Activated naive CD8-positive, alpha-beta T cell treated with anti-CD3 and anti-CD28 coated beads for 36 hours (primary cell): ENCODE measurements around the gene IL1RAP. TPM values are rescaled to one million over a fixed set of nuclear protein-coding genes. Genes with fewer than 3 reads are reported as not detected.

Experiments
- DNase-seq: peaks from one replicate; pipeline ENCODE4 v3.0.0; 2021
- H3K27ac Mint-ChIP-seq: one replicate; pipeline ENCODE4 v1.8.0; 2022; ENCODE audit warnings: mild to moderate bottlenecking, moderate library complexity, mixed read lengths
- H3K27me3 Mint-ChIP-seq: one replicate; pipeline ENCODE4 v1.8.0; 2022; ENCODE audit warnings: mild to moderate bottlenecking, mixed read lengths
- H3K36me3 Mint-ChIP-seq: one replicate; pipeline ENCODE4 v1.8.0; 2021; ENCODE audit warnings: mild to moderate bottlenecking, mixed read lengths
- H3K4me1 Mint-ChIP-seq: one replicate; pipeline ENCODE4 v1.8.0; 2021; ENCODE audit warnings: mixed read lengths
- H3K4me3 Mint-ChIP-seq: one replicate; pipeline ENCODE4 v1.8.0; 2022; ENCODE audit warnings: mild to moderate bottlenecking, moderate library complexity, mixed read lengths
- H3K9me3 Mint-ChIP-seq: one replicate; pipeline ENCODE4 v1.8.0; 2022; ENCODE audit warnings: mixed read lengths
- total RNA-seq, 2 experiments: library from RNA; stranded (reverse); gene quantifications; one replicate each; pipeline ENCODE4 v1.2.3, GENCODE V29; 2021

Gene IL1RAP
- total RNA-seq, 2 experiments from 2014 or later: 7.3 to 8.2 TPM

DNA sequence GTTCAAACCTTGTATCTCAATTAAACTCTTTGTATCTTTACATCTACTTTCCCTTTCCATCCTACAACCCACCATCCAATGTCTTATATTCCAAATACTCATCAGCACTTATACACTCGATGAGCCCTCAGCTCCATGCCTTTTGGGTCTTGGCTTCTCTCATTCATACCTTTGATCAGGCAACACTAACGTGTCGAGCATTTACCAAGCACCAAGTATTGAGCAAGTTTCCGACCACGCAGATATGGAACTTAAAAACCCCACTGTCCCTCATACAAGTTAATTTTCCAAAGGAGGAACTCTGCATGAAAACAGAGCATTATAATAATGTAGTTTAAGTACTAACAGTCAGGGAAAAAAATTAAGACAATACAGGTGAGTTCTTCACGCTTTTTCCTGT, 102.8 kb downstream of the IL1RAP start:
- Mint-ChIP-seq H3K9me3 (peaks cover 7% of the 10 kb centered on the region), H3K27me3 (no peaks in the 10 kb centered on the region), H3K27ac (peak overlapping the region; percentile 87), H3K36me3 (peaks cover 48% of the 10 kb centered on the region), H3K4me3 (no peak overlapping the region), H3K4me1 (peaks cover 58% of the 10 kb centered on the region)
- DNase-seq: peak; percentile 11

DNA sequence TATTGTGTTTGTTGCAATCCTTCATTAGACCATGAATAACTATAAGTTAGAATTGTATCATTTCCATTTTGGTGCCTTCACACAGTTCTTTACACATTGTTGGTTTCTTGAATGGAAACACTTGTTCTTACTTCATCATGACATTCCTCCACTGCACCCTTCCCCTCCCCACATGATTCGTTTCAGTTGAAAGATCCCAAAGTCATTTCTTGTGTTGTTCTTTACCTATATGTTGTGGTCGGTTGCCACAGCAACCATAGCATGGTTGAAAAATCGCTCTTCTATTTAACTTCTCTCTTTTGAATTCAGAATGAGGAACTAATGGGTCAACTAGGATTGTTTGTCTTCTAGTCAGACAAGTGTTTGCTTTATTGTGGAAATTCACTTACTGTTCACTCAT, 103.3 kb downstream of the IL1RAP start:
- H3K9me3 Mint-ChIP-seq: peaks cover 7% of the 10 kb centered on the region
- peak overlapping the region; percentile 6 for H3K4me3 Mint-ChIP-seq
- H3K27me3 Mint-ChIP-seq: no peaks in the 10 kb centered on the region

GRCh38 chr3:190618330-190619030, 104.6 kb downstream of the IL1RAP start:
- Mint-ChIP-seq H3K4me3 (peak overlapping the region; percentile 48), H3K27me3 (no peaks in the 10 kb centered on the region), H3K36me3 (peaks cover 46% of the 10 kb centered on the region), H3K27ac (peak overlapping the region; percentile 87), H3K4me1 (peaks cover 71% of the 10 kb centered on the region), H3K9me3 (peaks cover 5% of the 10 kb centered on the region)
- no peak for DNase-seq

More for the DNA sequence above, 103.3 kb downstream of the IL1RAP start:
- DNase-seq: peak; percentile 35
- Mint-ChIP-seq H3K36me3 (peaks cover 49% of the 10 kb centered on the region), H3K27ac (peak overlapping the region; percentile 87), H3K4me1 (peaks cover 62% of the 10 kb centered on the region)

- no peak for DNase-seq
- peaks cover 5% of the 10 kb centered on the region for H3K9me3 Mint-ChIP-seq
- peak overlapping the region; percentile 87 for H3K27ac Mint-ChIP-seq
- H3K4me3 Mint-ChIP-seq: peak overlapping the region; percentile 47
- peaks cover 49% of the 10 kb centered on the region for H3K36me3 Mint-ChIP-seq
- H3K27me3 Mint-ChIP-seq: no peaks in the 10 kb centered on the region
- H3K4me1 Mint-ChIP-seq: peaks cover 67% of the 10 kb centered on the region
Measured at GRCh38 chr3:190619353-190619752, 105.5 kb downstream of the IL1RAP start.

- DNase-seq: no peak
- peaks cover 63% of the 10 kb centered on the region for H3K4me1 Mint-ChIP-seq
- H3K9me3 Mint-ChIP-seq: peaks cover 5% of the 10 kb centered on the region
- H3K27ac Mint-ChIP-seq: peak overlapping the region; percentile 87
- H3K4me3 Mint-ChIP-seq: no peak overlapping the region
- peaks cover 50% of the 10 kb centered on the region for H3K36me3 Mint-ChIP-seq
- no peaks in the 10 kb centered on the region for H3K27me3 Mint-ChIP-seq
Measured at GRCh38 chr3:190619761-190620160, 105.9 kb downstream of the IL1RAP start.

DNA sequence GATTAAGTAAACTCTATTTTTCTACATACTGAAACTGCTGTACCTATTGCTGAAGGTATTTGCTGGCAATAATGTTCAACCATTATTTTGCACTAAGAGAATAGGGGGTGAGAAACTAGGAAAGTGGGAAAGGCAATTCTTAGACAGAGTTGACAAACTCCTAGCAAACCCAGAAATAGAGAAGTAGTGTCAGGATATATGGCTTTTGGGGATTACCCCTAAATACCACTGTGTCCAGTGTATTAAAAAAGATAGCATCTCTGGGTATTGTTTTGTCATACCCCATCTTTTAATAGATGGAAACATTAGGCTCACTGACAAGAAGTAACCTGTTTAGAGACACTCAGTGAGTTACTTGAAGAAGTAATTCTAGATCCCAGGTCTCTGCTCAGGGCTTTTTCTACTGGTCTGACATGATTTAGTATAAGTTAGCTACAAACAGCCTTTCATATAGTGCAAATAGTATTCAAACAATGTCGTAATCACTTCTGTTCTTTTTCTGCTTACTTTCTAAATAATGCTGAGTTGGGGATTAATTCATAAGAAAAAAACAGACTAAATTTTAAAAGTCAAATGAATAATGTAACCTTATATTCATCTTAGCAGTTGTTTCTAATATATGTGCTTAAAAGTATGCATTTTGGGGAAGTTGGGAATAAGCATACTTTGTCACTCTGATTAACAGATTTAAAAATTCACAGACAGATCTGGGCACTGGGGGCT, 107.2 kb downstream of the IL1RAP start:
- peaks cover 51% of the 10 kb centered on the region for H3K36me3 Mint-ChIP-seq
- peaks cover 5% of the 10 kb centered on the region for H3K9me3 Mint-ChIP-seq
- H3K27me3 Mint-ChIP-seq: no peaks in the 10 kb centered on the region
- H3K4me1 Mint-ChIP-seq: peaks cover 55% of the 10 kb centered on the region
- no peak overlapping the region for H3K4me3 Mint-ChIP-seq
- DNase-seq: no peak
- H3K27ac Mint-ChIP-seq: no peak overlapping the region

GRCh38 chr3:190621927-190622326, 108.0 kb downstream of the IL1RAP start:
- Mint-ChIP-seq H3K4me3 (no peak overlapping the region), H3K27ac (no peak overlapping the region), H3K9me3 (peaks cover 3% of the 10 kb centered on the region), H3K36me3 (peaks cover 43% of the 10 kb centered on the region), H3K27me3 (no peaks in the 10 kb centered on the region), H3K4me1 (peaks cover 46% of the 10 kb centered on the region)
- no peak for DNase-seq

GRCh38 chr3:190624282-190624681, 110.4 kb downstream of the IL1RAP start:
- Mint-ChIP-seq H3K4me1 (peaks cover 26% of the 10 kb centered on the region), H3K27ac (no peak overlapping the region), H3K4me3 (no peak overlapping the region), H3K36me3 (peaks cover 39% of the 10 kb centered on the region), H3K27me3 (no peaks in the 10 kb centered on the region), H3K9me3 (no peaks in the 10 kb centered on the region)
- DNase-seq: no peak

GRCh38 chr3:190626951-190627620, 113.2 kb downstream of the IL1RAP start:
- Mint-ChIP-seq H3K4me3 (no peak overlapping the region), H3K4me1 (peaks cover 19% of the 10 kb centered on the region), H3K27ac (no peak overlapping the region), H3K9me3 (no peaks in the 10 kb centered on the region), H3K36me3 (peaks cover 30% of the 10 kb centered on the region), H3K27me3 (no peaks in the 10 kb centered on the region)
- DNase-seq: no peak

- no peak for DNase-seq
- no peak overlapping the region for H3K27ac Mint-ChIP-seq
- no peaks in the 10 kb centered on the region for H3K27me3 Mint-ChIP-seq
- H3K4me1 Mint-ChIP-seq: peaks cover 9% of the 10 kb centered on the region
- H3K36me3 Mint-ChIP-seq: peaks cover 19% of the 10 kb centered on the region
- no peaks in the 10 kb centered on the region for H3K9me3 Mint-ChIP-seq
- H3K4me3 Mint-ChIP-seq: no peak overlapping the region
Measured at GRCh38 chr3:190629088-190629487, 115.2 kb downstream of the IL1RAP start.

DNA sequence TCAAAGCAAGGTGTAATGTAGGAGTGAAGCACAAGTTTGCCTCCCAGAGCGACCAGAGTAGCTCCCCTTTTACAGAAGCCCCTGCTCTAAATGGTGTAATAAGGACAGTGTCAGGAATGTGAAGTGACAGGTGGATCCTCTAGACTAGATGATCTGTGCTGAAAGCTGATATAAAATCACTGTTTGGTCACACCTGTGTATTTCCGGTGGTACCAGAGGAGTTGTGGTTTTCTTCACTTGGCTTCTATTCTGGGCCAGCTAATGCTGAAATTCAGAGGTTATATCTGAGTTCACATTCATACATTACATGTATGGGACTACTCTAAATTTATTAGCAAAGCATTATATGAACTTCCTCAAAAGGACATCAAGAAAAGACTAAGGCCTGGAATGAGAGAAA, 117.4 kb downstream of the IL1RAP start:
- no peak for DNase-seq
- no peak overlapping the region for H3K4me3 Mint-ChIP-seq
- no peak overlapping the region for H3K27ac Mint-ChIP-seq
- H3K36me3 Mint-ChIP-seq: peaks cover 13% of the 10 kb centered on the region
- H3K9me3 Mint-ChIP-seq: no peaks in the 10 kb centered on the region
- H3K27me3 Mint-ChIP-seq: no peaks in the 10 kb centered on the region
- peaks cover 4% of the 10 kb centered on the region for H3K4me1 Mint-ChIP-seq

GRCh38 chr3:190641564-190641963, 127.7 kb downstream of the IL1RAP start:
- H3K4me3 Mint-ChIP-seq: no peak overlapping the region
- H3K27ac Mint-ChIP-seq: no peak overlapping the region
- no peaks in the 10 kb centered on the region for H3K4me1 Mint-ChIP-seq
- no peaks in the 10 kb centered on the region for H3K9me3 Mint-ChIP-seq
- no peak for DNase-seq
- H3K36me3 Mint-ChIP-seq: peaks cover 15% of the 10 kb centered on the region
- H3K27me3 Mint-ChIP-seq: no peaks in the 10 kb centered on the region

GRCh38 chr3:190642016-190642415, 128.1 kb downstream of the IL1RAP start:
- H3K36me3 Mint-ChIP-seq: peaks cover 16% of the 10 kb centered on the region
- H3K27ac Mint-ChIP-seq: no peak overlapping the region
- H3K4me3 Mint-ChIP-seq: no peak overlapping the region
- no peaks in the 10 kb centered on the region for H3K27me3 Mint-ChIP-seq
- H3K4me1 Mint-ChIP-seq: no peaks in the 10 kb centered on the region
- H3K9me3 Mint-ChIP-seq: no peaks in the 10 kb centered on the region
- no peak for DNase-seq

- no peaks in the 10 kb centered on the region for H3K4me1 Mint-ChIP-seq
- H3K27me3 Mint-ChIP-seq: no peaks in the 10 kb centered on the region
- no peak overlapping the region for H3K27ac Mint-ChIP-seq
- no peak overlapping the region for H3K4me3 Mint-ChIP-seq
- no peaks in the 10 kb centered on the region for H3K9me3 Mint-ChIP-seq
- H3K36me3 Mint-ChIP-seq: peaks cover 21% of the 10 kb centered on the region
- DNase-seq: no peak
Measured at GRCh38 chr3:190644035-190644434, 130.2 kb downstream of the IL1RAP start.

GRCh38 chr3:190644766-190645165, 130.9 kb downstream of the IL1RAP start:
- Mint-ChIP-seq H3K4me3 (no peak overlapping the region), H3K27ac (no peak overlapping the region), H3K36me3 (peaks cover 20% of the 10 kb centered on the region), H3K27me3 (no peaks in the 10 kb centered on the region), H3K4me1 (no peaks in the 10 kb centered on the region), H3K9me3 (no peaks in the 10 kb centered on the region)
- DNase-seq: no peak
